Middle frontal gyrus (tissue), 1 donor: ENCODE data around the gene RRP7A.
A peak's percentile ranks its signal among the peaks of the same experiment; 100 is the strongest.
"Not testable (repeated sequence)": the region's sequence is repeated elsewhere in the genome, so short reads cannot be mapped to it uniquely, and the experiment has no call there.

ENCODE experiments used
- DNase-seq: peaks from one replicate; pipeline ENCODE4 v3.0.0-alpha.2; 2015; ENCODE audit warnings: low spot score; ENCODE audit errors: extremely low spot score

Gene RRP7A

GRCh38 chr22:42499773-42500160 lies 19.8 kb downstream of the RRP7A start:
- not testable (repeated sequence) for DNase-seq

DNA sequence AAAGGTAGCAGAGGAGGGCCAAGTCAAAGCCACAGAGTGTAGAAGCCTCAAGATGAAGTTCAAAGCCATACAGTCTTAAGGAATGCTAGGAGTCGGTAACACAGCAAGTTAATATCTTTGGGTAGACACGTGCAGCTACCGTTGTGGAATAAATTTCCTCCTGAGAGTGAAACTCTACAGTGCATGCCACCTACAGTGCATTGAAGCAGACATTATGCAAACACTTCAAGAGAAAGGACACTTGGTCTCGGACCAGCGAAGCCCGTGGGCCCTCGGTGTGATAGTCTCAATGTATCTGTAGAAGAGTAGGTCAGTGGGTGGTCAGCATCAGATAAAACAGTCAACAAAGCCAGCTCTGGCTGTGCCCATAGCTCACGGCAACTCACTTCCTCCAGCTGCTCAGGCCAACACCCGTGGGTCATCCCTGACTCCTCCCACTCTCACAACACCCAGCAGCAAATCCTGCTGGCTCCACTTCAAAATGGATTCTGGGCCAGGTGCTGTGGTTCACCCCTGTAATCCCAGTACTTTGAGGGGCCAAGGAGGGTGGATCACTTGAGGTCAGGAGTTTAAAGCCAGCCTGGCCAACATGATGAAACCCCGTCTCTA lies 24.0 kb downstream of the RRP7A start:
- DNase-seq = not testable (repeated sequence)

DNA sequence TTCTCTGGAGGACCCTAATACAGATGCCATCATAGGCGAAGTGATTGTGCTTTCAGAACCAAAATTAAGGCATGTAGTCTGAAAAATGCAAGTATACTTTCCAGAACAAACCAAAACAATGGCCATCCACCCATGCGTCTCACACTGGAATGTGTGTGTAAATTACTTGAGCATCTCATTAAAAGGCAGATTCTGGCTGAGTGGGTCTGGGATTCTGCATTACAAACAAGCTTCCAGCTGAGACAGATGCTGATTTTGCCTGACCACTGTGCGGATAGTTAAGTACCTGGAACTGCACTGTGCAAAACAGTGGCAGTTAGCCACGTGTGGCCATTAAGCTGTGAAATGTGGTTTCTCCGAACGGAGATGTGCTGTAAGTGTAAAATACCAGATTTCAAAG lies 26.2 kb downstream of the RRP7A start:
- no peak for DNase-seq

GRCh38 chr22:42492323-42492690 lies 27.3 kb downstream of the RRP7A start:
- no peak for DNase-seq

DNA sequence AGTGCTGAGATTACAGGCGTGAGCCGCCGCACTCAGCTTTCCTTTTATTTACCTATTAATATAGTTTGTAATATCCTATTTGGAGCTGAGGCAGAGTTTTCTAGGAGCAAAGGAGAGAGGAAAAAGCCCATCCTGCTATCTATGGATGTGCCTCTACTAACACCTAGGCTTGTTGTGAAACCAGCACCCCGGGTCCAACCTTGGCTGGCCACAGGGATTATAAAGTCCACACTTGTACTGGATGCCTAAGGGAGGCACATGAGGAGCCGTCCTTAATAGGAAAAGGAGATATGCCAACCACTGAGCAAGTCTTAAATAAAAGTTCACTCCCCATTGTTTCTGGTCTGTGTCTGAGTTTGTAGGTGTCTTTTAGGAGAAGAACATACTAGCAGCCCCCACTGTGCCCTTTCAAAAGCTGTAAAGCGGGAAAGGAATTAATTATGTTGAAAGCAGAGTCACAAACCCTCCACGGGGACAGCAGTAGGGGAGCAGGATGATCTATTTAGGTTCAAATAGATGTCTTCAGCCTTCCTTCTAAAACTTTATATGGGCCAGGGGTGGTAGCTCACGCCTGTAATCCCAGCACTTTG lies 29.3 kb downstream of the RRP7A start:
- DNase-seq = no peak

DNA sequence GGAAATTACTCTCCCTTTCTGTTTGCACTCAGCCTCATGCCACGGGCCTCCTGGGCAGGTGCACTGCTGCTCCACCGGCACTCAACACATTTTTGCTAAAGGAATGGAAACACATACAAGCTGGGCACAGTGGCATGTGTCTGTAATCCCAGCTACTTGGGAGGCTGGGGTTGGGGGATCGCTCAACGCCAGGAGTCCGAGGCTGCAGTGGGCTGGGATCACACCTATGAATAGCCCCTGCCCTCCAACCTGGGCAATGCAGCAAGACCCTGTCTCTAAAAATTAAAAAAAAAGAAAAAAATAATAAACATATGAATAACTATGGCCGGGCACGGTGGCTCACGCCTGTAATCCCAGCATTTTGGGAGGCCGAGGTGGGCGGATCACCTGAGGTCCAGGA lies 30.6 kb downstream of the RRP7A start:
- DNase-seq = no peak

GRCh38 chr22:42484506-42484905 lies 35.1 kb downstream of the RRP7A start:
- no peak for DNase-seq

DNA sequence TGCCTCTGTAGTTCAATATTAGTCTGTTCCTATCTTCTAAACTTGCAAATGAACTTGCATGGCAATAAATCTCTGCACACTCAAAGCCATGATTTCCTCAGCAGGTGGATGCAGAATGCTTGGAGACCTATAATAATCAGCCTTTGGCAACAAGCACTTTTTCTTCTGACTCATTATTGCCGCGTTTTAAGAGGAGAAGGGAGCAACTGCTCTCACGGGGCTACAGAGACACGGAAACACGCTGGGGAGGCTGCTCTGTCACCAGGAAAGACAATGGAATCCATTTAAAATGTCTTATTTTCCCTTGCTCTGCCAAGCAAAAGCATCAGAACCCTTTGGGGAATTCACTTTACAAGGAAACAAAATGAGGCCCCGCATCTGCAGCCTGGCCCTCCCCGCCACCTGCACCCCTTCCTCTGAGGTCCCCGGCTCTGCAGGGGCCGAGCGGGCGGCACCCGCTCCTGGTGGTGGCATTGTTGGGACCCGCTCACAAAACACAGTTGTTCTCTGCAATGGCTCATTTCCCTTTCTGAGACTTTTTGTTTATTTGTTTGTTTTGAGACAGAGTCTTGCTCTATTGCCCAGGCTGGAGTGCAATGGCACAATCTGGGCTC lies 35.9 kb downstream of the RRP7A start:
- DNase-seq = not testable (repeated sequence)

- DNase-seq = no peak
Measured at GRCh38 chr22:42475122-42475521, 44.5 kb downstream of the RRP7A start.

- DNase-seq = peak; percentile 14
Measured at GRCh38 chr22:42473484-42474193, 46.0 kb downstream of the RRP7A start.

DNA sequence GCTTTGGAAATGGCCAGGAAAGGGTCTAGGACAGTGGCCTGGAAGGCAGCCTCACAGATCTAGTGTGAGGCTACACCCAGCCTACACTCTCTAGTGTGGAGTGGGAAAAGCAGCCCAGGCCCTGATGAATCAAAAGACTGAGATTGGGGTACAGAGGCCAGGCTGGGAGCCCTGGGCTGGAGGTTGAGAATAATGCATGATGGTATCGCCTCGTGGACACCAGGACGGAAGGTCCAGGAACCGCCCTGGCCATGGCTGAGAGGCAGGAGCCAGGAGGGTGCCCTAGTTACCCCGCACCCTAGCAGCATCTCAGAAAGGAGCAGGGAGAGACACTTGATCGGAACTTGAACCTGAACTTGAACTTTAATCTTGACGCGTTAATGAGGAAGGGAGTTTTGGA lies 46.9 kb downstream of the RRP7A start:
- DNase-seq = no peak

DNA sequence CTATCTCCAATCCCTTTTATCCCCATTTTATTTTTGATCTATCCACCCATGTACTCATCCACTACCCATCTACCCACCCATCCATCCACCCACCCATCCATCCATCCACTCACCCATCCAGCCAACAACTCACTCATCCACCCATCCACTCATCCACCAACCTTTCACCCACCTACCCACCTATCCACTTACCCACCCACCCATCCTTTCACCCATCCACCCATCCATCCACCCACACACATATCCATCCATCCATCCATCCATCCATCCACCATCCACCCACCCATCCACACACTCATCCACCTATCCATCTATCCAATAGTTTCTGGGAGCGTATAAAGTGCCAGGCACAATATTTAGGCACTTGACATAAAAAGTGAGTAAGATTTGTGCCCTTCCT lies 48.2 kb downstream of the RRP7A start:
- DNase-seq = no peak

- DNase-seq = no peak
Measured at GRCh38 chr22:42470366-42471082, 49.1 kb downstream of the RRP7A start.

DNA sequence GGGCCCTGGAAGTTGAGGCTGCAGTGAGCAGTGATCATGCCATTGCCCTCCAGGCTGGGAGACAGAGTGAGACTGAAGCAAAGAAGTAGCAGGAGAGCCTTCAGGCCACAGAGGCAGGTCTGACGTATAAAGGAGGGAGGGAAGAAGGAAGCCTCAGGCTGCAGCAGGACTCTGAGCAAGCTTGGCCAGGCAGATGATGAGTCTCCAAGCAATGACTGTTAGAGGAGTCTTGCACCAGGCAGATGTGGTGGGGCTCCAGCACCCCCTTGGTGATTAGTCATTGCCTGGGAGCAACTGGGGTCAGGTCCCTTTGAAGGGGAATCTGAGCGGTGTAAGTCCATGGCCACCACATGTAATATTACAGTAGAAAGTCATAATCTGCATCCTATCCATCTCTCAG lies 50.8 kb downstream of the RRP7A start:
- DNase-seq = no peak

GRCh38 chr22:42462016-42462415 lies 57.6 kb downstream of the RRP7A start:
- DNase-seq = no peak

GRCh38 chr22:42461511-42461910 lies 58.1 kb downstream of the RRP7A start:
- no peak for DNase-seq
